Mammary epithelial cell (primary cell): ENCODE results near the gene FZR1.

Experiments
- CTCF ChIP-seq, 2 donors: IDR thresholded peaks in 1 of 2; conservative IDR thresholded peaks in 1 of 2; 2 replicates each; pipeline ENCODE4 v1.5.1; 2011 to 2012; ENCODE audit warnings: inconsistent platforms in 2 of 2, low read length in 2 of 2, mild to moderate bottlenecking in 2 of 2, control low read depth in 1 of 2, low read depth in 1 of 2; ENCODE audit not compliant: insufficient read depth in 1 of 2; ENCODE audit errors: extremely low read depth in 1 of 2
- EZH2 ChIP-seq: IDR thresholded peaks from 2 replicates; pipeline ENCODE4 v1.6.1; 2012; ENCODE audit warnings: low read length, inconsistent platforms, borderline replicate concordance

- TF ChIP-seq CTCF (conservative IDR thresholded peaks at IDR 0.05 in 1 of 2, IDR thresholded peaks at IDR 0.05 in 1 of 2; ENCODE audit: extremely low read depth in 1 of 2, insufficient read depth in 1 of 2, low read depth in 1 of 2, low read length in 2 of 2), result no peak
- TF ChIP-seq EZH2, result no peak
These were observed 42.5 kb downstream of the FZR1 start for GRCh38 chr19:3548606-3549005.
